ENCODE data around the gene PASK.

GRCh38 chr2:241146286-241146685 is 3.0 kb downstream of the PASK start:
- TF ChIP-seq EZH2phosphoT487 (IDR thresholded peaks at IDR 0.05; ENCODE audit: insufficient read depth, low read depth) = no peak
- TF ChIP-seq EZH2 (IDR thresholded peaks at IDR 0.05; ENCODE audit: insufficient read depth, poor library complexity, severe bottlenecking) = no peak
